Sigmoid colon (tissue), 7 donors: ENCODE data around the gene PKDCC. TPM values are rescaled to one million over a fixed set of nuclear protein-coding genes. Genes with fewer than 3 reads are reported as not detected.

ENCODE experiments used
- DNase-seq: peaks from one replicate; pipeline ENCODE4 v3.0.0-alpha.2; 2019
- H3K27ac ChIP-seq, 4 donors: fragments of 200-600 bp; sonication (generic); one replicate each; pipeline ENCODE4 v1.5.1; 2016 to 2019; ENCODE audit warnings: mild to moderate bottlenecking in 1 of 4
- H3K27me3 ChIP-seq, 3 donors: fragments of 200-600 bp; sonication (generic); one replicate each; pipeline ENCODE4 v1.5.1; 2019; ENCODE audit warnings: mild to moderate bottlenecking in 1 of 3
- H3K36me3 ChIP-seq, 4 donors: fragments of 200-600 bp; sonication (generic); one replicate each; pipeline ENCODE4 v1.5.1; 2016 to 2019
- H3K4me1 ChIP-seq, 4 donors: fragments of 200-600 bp; sonication (generic); one replicate each; pipeline ENCODE4 v1.5.1; 2017 to 2019
- H3K4me3 ChIP-seq, 4 donors: fragments of 200-600 bp; sonication (generic); one replicate each; pipeline ENCODE4 v1.5.1; 2017 to 2019; ENCODE audit warnings: mild to moderate bottlenecking in 2 of 4, moderate library complexity in 1 of 4
- H3K9me3 ChIP-seq, 4 donors: fragments of 200-600 bp in 3 of 4; sonication (generic) in 3 of 4; one replicate each; pipeline versions ENCODE4 v1.5.1 to v1.6.1; 2013 to 2019
- CTCF ChIP-seq, 4 experiments: fragments of 450-650 bp in 3 of 4; fragments of 200-600 bp in 1 of 4; IDR thresholded peaks; one replicate each; pipeline ENCODE4 v1.5.1; 2016 to 2019; ENCODE audit warnings: antibody characterized with exemption in 4 of 4, mild to moderate bottlenecking in 3 of 4, moderate library complexity in 2 of 4
- EP300 ChIP-seq, 4 donors: sonication (generic); formaldehyde crosslinking; IDR thresholded peaks; one replicate each; pipeline ENCODE4 v1.6.1; 2017; ENCODE audit warnings: antibody characterized with exemption in 4 of 4
- POLR2A ChIP-seq, 2 donors: fragments of 450-650 bp; IDR thresholded peaks; one replicate each; pipeline ENCODE4 v1.6.1; 2016; ENCODE audit warnings: antibody characterized with exemption in 2 of 2, mild to moderate bottlenecking in 2 of 2, moderate library complexity in 2 of 2
- POLR2AphosphoS5 ChIP-seq, 4 donors: sonication (generic); formaldehyde crosslinking; IDR thresholded peaks; one replicate each; pipeline ENCODE4 v1.6.1; 2017; ENCODE audit warnings: antibody characterized with exemption in 4 of 4
- WGBS, 2 donors: extraction: QIAGEN DNeasy Blood & Tissue Kit; methylation state at CpG; one replicate each; pipeline ENCODE4 v1.1.7; 2013; 5-methylcytosine and 5-hydroxymethylcytosine counted together
- intact Hi-C: fragments of 100-400 bp; cut with DNase I; formaldehyde crosslinking; loops from one replicate; pipeline ENCODE4 v1.15.1; 2023
- polyA plus RNA-seq, 3 donors: library from polyadenylated mRNA; stranded (reverse); fragments of 200-250 nt; gene quantifications; one replicate each; pipeline ENCODE4 v1.2.3, GENCODE V29; 2013
- total RNA-seq, 4 donors: library from RNA; depleted of rRNA; stranded (reverse); fragments of >200 nt; gene quantifications; one replicate each; pipeline ENCODE4 v1.1.0, GENCODE V29; 2016
- donor health status: healthy with polysubstance abuse.
- donor health status: Bipolar disorder and iron deficiency.
- donor health status: healthy.

PKDCC gene
- total and polyA plus RNA-seq, 7 donors = 13.9 to 106 (median 67.7) TPM

DNA sequence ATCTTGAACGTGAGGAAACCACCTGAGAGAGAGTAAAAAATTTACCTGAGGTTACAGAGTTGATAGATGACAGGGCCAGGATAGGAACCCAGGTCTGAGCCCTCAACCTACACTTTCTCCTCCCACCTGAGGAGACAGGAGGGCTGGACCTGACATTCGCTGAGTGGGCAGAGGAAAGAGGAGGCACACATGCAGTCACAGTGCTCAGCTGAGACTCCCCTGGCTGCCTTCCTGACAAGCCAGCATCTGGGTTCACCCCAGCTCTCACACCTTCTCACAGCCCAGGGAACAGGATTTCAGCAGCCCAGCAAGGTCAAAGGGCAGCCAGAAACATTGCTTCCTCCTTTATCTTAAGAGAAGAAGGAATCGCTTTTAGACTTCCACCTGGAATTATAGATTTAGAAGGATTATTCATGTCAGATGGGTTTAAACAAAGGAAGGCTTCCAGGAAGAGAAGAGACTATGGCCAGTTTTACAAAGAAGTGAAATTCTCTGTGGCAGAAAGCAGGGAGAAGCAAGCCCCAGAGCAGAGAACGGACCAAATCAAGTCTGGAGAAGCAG is 18.1 kb upstream of the PKDCC start:
- Histone ChIP-seq H3K9me3 (no peaks in the 10 kb centered on the region), H3K4me3 (no peak overlapping the region), H3K36me3 (no peaks in the 10 kb centered on the region), H3K27ac (no peak overlapping the region), H3K4me1 (no peaks in the 10 kb centered on the region), H3K27me3 (no peaks in the 10 kb centered on the region)
- no peak for TF ChIP-seq EP300 (IDR thresholded peaks at IDR 0.05)
- TF ChIP-seq POLR2A (IDR thresholded peaks at IDR 0.05) = no peak
- TF ChIP-seq POLR2AphosphoS5 (IDR thresholded peaks at IDR 0.05) = no peak
- no peak for DNase-seq
- 64 to 79% methylated on average over 4 of the region's 4 CpGs for WGBS, 2 donors
- intact Hi-C loops = no loop called here

- Histone ChIP-seq H3K4me3 (no peak overlapping the region), H3K27me3 (no peaks in the 10 kb centered on the region), H3K36me3 (no peaks in the 10 kb centered on the region), H3K4me1 (no peaks in the 10 kb centered on the region), H3K9me3 (no peaks in the 10 kb centered on the region), H3K27ac (no peak overlapping the region)
- no peak for DNase-seq
- 87 to 91% methylated on average over 19 of the region's 19 CpGs for WGBS, 2 donors
- intact Hi-C loops = no loop called here
- no peak for TF ChIP-seq POLR2AphosphoS5 (IDR thresholded peaks at IDR 0.05)
- no peak for TF ChIP-seq POLR2A (IDR thresholded peaks at IDR 0.05)
- TF ChIP-seq EP300 (IDR thresholded peaks at IDR 0.05) = no peak
- no peak for TF ChIP-seq CTCF (IDR thresholded peaks at IDR 0.05)
Observed at GRCh38 chr2:42030200-42030759, 17.5 kb upstream of the PKDCC start.

DNA sequence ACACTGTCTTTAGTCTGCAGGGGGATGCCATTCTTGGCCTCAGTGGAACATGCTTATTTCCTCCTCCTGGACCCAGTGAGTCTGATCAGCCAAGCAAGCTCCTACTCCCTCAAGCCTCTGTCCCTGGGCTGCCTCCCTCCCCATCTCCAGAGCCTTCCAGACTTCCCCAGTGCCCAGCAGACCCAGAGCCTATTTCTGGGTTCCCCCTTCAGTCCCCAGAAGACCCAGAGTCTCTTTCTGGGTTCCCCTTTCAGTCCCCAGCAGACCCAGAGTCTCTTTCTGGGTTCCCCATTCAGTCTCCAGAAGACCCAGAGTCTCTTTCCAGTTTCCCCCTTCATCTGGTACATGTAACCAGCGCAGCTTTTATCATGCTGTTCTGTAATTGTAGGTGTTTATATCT is 17.0 kb upstream of the PKDCC start:
- H3K9me3 ChIP-seq = no peaks in the 10 kb centered on the region
- H3K27me3 ChIP-seq = no peaks in the 10 kb centered on the region
- no peaks in the 10 kb centered on the region for H3K36me3 ChIP-seq
- intact Hi-C loops = no loop called here
- no peak for TF ChIP-seq CTCF (IDR thresholded peaks at IDR 0.05)
- no peak for TF ChIP-seq POLR2A (IDR thresholded peaks at IDR 0.05)
- no peak for TF ChIP-seq POLR2AphosphoS5 (IDR thresholded peaks at IDR 0.05)
- TF ChIP-seq EP300 (IDR thresholded peaks at IDR 0.05) = no peak
- no peak overlapping the region for H3K27ac ChIP-seq
- 86 to 97% methylated on average over 1 of the region's 1 CpG for WGBS, 2 donors
- no peaks in the 10 kb centered on the region for H3K4me1 ChIP-seq
- H3K4me3 ChIP-seq = no peak overlapping the region
- DNase-seq = no peak

DNA sequence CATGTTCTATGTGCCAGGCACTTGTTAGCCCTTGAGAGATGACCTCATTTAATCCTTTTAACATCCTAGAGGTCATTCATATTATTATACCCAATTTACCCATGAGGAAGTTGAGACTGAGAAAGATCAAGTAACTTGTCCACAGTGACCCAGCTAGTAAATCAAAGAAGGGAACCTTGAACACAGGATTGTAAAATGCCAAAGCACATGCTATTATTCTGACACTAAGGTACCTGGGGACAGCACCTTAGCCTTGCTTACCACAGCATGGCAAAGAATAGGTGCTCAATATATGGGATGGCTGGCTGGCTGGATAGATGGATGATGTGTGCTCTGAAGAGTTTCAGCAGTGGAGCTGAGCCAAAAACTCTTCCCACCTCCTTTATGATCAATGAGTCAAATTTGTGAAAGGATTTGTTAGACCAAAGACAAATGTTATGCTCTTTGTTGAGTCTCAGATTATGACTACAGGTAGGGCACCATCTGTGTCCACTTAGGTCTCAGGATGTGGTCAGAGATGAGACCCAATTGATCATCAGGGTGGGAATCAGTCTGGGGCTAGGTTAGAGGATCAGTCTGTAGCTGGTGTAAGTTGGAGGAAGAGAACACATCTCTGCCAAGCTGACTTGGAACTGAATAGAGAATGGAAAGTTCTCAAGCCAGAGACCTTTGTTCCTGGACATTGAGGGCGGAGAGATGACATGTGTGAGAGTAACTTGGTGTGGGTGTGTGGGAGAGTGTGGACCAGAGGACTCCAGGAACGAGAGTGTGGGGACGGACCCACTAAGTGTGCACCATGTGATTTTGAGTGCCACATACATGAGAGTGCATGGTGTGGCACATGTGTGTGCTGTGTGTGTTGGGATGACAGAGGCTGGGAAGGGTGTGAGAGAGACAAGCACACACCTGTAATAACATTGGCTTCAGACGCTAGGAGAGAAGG is 16.3 kb upstream of the PKDCC start:
- intact Hi-C loops = no loop called here
- Histone ChIP-seq H3K36me3 (no peaks in the 10 kb centered on the region), H3K4me1 (no peaks in the 10 kb centered on the region), H3K4me3 (no peak overlapping the region), H3K27me3 (no peaks in the 10 kb centered on the region), H3K27ac (no peak overlapping the region), H3K9me3 (no peaks in the 10 kb centered on the region)
- WGBS, 2 donors = 45 to 74% methylated on average over 4 of the region's 4 CpGs
- TF ChIP-seq POLR2A (IDR thresholded peaks at IDR 0.05) = no peak
- no peak for TF ChIP-seq CTCF (IDR thresholded peaks at IDR 0.05)
- no peak for TF ChIP-seq POLR2AphosphoS5 (IDR thresholded peaks at IDR 0.05)
- no peak for TF ChIP-seq EP300 (IDR thresholded peaks at IDR 0.05)
- no peak for DNase-seq

GRCh38 chr2:42032224-42032620 is 15.6 kb upstream of the PKDCC start:
- no peaks in the 10 kb centered on the region for H3K4me1 ChIP-seq
- H3K36me3 ChIP-seq = no peaks in the 10 kb centered on the region
- H3K27ac ChIP-seq = no peak overlapping the region
- no peak overlapping the region for H3K4me3 ChIP-seq
- no peak for DNase-seq
- H3K27me3 ChIP-seq = no peaks in the 10 kb centered on the region
- TF ChIP-seq CTCF (IDR thresholded peaks at IDR 0.05) = no peak
- WGBS, 2 donors = 59 to 76% methylated on average over 6 of the region's 6 CpGs
- intact Hi-C loops = no loop called here
- no peaks in the 10 kb centered on the region for H3K9me3 ChIP-seq
